Measurements from ENCODE around the gene CIP2A.
"Not testable (repeated sequence)": the region's sequence is repeated elsewhere in the genome, so short reads cannot be mapped to it uniquely, and the experiment has no call there.

The CIP2A gene

DNA sequence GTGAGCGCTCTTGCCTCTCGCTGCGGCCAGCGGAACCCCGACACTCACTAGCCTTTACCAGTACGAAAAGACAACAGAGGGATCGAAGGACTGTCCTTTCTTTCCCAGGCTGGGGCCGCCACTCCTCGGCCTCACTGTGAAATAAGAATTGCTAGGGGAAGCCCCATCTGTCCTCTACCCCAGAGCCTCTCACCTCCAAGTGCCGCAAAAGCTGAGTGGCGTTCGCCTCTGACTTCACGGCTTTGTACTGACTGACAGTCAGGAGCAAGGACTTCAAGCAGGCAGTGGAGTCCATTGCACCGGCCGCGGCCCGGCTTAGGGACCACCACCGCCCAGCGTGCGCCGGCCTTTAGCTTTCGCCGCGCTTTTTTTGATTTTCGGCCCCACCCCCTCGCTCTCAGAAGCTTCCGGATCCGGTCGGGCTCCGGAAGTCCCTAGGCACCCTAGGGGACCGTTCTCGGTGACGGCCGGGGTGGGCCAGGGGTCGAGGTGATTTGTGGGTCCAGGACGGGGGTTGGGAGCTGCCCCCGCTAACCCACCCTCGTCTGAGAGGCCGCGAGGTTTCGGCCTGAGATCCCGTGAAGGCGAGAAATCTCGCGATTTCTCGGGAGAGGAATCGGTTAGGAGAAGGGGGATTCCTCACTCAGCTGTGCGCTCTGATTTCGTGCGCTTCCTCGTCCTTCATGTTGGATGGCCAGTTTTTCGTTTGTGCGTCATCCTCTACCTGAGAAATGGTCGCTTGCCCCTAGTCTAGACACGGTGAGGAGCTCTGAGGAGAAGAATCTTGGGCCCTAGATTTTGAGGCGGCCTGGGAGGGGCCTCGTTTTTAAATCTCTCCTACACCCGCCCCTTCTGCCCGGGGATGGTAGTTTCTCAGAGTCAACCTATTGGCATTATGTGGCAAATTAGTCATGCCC is at the start of gene CIP2A, which contains the start of gene DZIP3:
Gene CIP2A, minus strand, starts transcription at position 358 of the 917 bp plus-strand sequence. Its CDS starts 63 bp downstream, at position 295.
Gene DZIP3, plus strand, starts transcription at position 642 of the 917 bp plus-strand sequence. CDS start 15,685 bp downstream, outside the sequence.
- peak; percentile 80 to 98 for DNase-seq

DNA sequence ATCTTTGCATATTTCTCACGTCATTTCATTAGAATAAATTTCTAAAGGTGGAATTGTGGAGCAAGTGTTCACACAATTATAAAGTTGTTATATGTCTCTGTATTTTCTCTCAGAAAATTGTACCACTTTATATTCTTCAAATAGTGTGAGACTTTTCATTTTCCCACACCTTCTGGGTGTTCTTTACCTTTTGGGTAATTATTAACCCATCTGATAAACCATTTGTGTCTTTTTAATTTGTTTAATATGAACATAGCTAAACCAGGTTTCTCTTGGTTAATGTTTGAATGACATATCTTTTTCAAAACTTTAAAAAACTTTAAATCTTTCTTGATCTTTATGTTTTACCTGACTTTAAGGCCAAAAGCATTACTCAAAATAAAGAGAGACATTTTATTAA is 40.7 kb upstream of the CIP2A start:
- no peak for DNase-seq

DNA sequence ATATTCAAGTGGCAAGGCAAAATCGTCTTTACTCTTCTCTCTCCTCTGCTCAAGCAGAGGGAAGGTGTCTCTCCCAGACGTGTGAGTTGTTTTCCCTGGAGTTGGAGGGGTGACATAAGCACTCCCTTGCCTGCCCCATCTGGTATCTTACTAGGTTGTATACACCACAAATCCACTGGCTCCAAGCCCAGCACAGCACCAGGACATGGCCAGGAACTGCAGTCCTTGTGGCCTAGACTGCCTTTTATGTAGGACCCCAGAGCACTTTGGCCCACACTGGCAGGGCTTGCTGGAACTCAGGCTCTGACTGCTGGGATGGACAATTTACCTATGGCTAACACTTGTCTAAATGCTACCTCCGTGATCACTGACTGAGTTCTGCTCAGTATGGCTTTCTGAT is 34.3 kb upstream of the CIP2A start:
- DNase-seq: no peak

DNA sequence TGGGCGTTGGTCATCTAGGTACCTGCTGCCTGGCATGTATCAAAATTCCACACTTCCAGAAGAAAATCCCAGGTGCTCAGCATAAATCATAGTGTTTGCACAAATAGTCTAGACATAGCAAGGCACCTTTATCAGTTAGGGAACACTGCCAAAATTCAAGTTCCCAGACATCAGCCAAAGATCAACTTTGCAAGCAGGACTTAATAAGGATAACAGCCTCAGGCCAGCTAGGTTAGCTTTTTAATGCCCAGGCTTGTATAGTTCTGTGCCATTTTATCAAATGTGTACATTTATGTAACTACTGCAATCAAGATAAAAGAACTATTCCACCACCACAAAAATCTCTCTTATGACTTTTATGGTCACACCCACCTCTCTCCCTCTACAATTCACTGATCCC is 31.0 kb upstream of the CIP2A start:
- no peak for DNase-seq

DNA sequence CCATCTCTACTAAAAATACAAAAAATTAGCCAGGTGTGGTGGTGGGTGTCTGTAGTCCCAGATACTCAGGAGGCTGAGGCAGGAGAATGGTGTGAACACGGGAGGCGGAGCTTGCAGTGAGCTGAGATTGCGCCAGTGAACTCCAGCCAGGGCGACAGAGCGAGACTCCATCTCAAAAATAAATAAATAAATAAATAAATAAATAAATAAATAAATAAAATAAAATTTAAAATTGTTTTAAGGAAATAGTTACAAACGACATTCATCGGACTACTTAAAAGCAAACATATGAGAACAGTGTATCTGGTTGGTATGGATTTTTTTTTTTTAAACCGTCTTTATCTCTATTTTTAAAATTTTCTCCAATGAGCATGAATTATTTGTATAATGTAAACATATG is 26.9 kb upstream of the CIP2A start:
- not testable (repeated sequence) for DNase-seq

DNA sequence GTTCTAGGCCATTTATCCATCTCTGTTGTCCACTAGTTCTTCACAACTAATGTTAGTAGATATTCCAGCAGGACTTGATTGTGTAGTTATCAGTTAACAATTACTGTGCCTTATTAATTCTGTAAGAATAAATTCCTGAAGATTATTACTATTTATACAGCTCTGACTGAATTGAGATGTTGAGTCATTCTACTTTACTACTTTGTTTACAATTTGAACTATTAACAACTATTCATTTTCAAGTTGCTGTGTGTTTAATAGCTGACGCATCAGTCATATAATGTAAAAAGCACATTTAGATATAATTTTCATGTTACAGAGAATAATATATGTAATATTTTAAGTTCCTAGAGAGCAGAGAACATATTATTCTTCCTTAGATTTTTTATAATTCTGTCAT is 21.4 kb upstream of the CIP2A start:
- DNase-seq: no peak

DNA sequence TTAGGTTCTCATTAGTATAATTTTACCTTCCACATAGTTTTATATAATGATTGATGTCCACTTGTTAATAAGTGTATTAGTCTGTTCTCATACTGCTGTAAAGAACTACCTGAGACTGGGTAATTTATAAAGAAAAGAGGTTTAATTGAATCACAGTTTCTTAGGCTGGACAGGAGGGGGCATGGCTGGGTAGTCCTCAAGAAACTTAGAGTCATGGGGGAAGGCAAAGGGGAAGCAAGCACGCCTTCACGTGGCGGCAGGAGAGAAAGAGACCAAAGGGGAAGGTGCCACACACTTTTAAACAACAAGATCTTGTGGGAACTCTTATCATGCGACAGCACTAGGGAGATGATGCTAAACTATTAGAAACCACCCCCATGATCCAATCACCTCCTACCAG is 19.5 kb upstream of the CIP2A start:
- no peak for DNase-seq

DNA sequence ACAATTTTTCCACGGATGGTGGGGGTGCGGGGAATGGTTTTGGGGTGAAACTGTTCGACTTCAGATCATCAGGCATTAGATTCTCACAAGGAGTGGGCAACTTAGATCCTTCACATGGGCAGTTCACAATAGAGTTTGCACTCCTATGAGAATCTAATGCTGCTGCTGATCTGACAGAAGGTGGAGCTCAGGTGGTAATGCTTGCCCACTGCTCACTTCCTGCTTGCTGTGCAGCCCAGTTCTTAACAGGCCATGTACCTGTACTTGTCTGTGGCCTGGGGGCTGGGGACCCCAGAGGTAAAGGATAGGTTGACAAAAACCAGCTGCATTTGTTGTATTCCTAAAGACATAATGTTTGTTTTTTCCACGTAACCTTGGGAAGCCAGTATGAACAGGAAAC is 16.3 kb upstream of the CIP2A start:
- no peak for DNase-seq

DNA sequence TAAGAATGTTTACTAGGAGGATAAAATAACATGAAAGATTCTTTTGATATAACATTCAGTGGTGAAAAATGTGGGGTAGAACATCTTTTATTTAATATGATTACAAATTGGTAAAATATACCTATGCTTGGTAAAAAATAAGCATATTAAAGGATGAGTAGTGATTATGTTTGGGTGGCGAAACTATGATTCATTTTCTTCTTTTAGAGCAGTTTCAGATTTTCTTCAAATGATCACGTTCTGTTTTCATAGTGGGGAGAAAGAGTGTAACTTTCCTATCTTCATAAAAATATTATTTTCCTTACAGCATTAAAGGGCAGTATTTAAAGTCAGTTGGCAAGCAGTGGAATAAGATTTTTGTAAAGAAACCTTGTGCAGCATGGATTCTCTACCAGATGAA is 15.8 kb upstream of the CIP2A start:
- no peak for DNase-seq

DNA sequence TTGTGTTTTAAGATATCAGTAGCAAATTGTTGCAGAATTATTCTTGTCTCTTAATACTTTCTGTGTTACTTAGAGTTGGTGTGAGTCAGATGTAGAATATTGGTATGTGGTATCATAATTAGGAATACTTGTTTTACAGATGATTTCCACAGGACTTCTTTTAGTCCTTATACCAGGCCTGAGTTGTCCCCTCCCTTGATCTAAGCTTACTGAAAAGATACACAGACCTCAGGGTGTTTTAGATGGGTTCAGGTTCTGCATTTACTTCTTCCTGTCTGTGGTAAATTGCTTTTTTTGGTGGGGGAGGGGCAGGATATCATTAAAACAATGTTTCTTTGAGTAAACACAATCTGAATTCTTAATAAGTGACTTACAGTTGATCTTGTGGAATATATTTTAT is 14.5 kb upstream of the CIP2A start:
- DNase-seq: no peak

DNA sequence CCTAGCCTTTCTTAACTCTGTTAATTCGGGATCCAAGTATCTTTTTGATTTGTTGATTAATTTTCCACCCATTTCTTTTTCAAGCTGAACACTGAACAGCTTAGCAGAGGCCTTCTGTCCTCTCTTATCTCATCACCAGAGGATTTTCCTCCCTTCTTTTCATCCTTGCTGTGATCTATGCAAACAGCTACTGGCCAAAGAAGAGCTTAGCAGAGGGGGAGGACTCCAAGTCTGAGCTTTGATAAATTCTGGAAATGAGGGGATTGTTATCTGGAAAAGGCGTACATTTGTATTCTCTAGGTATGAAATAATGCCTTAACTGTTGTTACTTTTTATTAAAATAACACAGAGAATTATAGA is 13.7 kb upstream of the CIP2A start:
- DNase-seq: no peak

DNA sequence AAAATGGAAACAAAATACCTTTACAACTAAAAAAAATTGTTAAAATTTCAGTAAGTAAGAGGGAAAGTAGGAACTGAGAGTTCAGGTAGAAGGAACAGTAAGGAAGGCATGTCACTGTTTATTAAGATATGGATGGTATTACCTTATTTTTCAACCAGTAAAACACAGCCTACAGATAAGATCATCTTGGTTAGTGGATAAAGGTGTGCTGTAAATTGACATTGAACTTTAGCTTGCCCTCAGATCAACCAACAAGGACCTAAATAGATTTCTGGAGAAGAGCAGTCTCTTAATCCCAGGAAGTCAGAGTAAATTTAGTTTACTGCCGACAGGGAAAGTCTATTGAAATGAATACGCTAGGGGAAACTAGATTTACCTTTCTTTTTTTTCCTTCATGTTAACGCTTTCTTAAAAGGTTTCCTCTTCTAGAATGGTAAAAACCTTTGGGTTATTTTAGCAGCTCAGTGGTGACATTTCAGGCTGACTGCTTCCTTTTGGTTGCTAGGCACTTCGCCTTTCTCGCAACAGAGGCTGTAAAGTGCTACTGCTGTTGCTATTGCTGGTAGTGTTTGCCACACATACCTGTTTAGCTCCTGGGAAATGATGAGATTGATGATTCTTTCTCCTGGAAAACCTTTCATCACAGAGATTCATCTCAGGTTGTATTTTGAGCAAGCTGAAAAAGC is 13.2 kb upstream of the CIP2A start:
- DNase-seq: no peak

DNA sequence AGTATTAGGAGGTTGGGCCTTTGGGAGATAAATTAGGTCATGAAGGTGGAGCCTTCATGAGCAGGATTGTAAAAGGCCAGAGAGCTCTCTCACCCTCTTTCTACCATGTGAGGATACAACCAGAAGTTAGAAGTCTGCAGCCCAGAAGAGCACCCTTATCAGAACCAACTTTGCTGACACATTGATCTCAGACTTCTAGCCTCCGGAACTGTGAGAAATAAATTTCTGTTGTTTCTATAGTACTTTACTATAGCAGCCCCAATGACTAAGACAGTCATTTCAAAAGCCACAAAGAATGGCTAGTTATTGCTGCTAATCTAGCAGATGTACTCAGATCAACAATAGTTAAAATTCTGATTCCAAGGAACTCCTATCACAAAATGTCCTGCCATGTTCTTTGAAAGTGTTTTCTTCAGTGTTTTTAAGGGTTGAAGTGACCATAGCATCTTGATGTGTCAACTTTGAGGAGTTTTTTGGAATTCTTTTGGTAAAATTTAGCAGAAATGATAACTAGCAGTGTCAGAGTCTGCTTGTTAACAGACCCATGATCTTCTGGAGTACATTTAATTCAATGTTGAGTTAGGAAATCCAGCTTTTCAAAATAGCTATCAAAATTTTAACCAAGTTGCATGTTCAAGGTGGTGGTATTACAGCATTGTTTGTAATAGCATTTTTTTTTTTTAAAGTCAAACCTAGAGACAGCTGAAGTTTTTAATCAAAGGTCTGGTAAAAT is 10.6 kb upstream of the CIP2A start:
- DNase-seq: no peak

DNA sequence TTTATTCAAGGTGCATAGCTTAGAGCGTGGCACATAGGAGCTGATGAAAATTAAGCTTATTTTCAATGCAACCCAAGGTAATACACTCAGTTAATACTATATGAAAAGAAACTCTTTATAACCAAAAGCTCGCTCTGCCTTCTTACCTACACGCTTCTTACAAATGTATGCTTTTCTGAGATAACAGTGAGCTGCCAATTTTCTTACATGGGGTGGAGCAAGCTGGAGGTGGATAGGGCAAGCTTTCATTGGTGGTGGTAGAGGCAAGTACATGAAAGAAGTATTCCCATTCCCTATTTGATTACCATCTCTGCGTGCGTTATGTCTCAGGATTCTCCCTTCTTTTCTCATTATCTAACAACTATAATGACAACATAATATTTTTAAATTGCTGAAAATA is 9.1 kb upstream of the CIP2A start:
- DNase-seq: no peak

DNA sequence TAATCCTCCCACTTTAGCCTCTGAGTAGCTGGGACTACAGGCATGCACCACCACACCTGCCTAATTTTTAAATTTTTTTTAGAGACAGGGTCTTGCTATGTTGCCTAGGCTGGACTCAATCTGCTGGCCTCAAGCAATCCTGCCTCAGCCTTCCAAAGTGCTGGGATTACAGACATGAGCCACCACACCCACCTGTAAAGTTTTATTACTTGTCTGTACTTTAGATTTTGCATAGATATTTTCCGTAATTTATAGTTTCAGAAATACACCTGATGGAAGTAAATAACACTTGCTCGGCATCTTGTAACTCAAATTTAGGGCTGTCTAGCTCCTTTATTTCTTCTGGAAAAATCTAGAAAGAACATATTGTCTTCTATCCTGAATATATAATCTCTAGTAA is 6.1 kb upstream of the CIP2A start:
- DNase-seq: no peak

DNA sequence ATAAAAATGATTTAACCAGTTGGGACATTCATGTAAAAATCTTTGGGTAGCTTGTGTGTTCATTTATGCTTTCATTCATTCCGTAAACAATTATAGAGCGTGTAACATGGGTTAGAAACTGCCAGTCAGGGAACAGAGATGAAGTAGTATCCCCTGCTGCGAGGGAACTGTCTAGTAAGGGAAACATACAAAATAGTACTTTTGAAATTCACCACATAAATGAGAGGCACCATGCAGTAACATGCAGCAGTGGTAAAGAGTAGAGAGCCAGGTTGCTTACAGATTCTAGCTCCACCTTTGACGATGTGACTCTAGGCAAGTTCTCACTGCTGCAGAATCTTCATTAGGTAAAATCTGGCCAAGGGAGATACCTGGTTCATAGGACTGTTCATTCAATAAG is 1.2 kb upstream of the CIP2A start:
- DNase-seq: no peak

DNA sequence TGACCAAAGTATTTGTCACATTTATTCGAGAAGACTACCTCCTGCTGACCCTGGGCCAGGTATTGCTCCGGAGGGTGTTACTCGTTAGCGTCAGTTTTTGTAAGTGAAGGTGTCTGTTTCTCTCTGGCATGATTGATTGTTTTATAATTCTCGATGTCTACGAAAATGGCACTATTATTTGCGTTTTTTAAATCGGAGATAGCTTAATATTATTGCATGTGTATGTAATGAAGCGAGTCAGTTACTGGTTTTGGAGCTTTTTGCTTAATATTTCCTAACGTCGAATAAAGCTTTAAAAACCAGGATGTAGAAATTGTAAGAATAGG is 723 bp upstream of the CIP2A start:
- DNase-seq: no peak

DNA sequence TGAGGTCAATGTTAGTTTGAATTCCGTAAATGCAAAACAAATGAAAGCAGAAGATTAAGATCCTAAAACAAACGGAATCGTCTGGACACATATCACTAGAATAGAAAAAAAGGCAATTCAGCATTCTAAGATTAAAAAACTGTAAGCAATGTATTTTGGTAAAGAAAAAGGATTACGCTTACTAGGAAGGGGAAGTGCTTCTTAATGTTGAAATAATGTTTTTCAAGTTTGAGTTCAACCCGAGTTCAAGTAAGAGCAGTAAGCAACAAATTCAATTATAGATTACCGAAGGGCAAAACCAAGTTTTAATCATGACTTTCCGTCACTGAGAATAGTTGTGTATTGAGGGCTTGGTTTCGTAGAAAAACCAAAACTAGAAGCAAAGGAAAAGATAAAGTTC is 637 bp downstream of the CIP2A start:
- DNase-seq: peak in 1 of 2 donors; percentile 12

DNA sequence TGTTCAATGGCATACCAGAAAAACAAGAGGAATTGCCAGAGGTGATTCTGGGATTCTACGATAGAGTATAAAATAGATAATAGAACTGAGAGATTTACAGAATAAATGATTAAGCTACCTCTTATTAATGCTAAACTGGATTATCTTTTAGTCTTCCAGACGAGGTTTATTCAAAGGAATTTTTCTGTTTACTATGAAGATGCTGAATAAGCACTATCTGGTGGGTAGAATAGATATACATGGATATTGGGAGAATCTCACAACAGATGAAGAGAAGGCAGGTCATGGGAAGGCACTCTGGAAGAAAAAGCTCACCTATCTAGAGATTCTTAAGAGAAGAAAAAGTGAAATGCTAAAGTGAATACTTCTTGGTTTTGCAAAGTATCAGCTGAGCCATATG is 11.2 kb downstream of the CIP2A start:
- DNase-seq: no peak

DNA sequence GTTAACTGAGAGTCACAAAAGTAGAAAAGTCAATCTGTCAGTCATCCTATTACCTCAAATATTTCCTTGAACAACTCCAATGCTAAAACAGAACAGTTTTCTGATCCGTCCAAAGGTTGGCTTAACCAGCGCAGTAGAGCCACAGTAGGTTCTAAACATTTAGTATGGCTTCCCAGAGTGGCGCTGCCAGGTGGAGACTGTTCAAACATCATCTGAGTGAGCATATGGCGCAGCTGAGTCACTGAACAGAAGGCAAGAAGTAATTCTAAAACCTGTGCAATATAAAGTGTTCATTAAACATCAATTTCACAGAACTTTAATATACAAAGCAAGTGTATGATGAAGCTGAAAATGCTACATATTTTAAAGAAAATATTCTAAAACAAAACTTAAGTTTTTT is 19.9 kb downstream of the CIP2A start:
- DNase-seq: no peak

DNA sequence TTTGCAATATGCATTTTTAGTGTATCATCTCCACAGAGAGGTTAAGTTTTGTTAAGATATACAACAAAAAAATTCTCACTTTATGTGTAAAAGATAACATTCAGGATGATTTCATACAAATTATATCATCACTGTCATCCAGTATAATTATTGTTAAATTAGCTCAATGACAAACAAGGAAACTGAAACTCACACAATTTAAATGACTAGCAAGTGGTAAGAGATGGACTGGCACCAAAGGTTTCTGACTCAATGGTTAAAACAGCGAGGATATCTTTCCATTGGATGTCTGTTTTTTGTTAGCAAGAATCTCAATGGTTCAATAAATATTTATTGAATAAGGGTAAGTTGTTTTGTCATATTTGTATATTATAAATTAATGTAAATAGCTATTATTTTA is 22.6 kb downstream of the CIP2A start:
- no peak for DNase-seq

DNA sequence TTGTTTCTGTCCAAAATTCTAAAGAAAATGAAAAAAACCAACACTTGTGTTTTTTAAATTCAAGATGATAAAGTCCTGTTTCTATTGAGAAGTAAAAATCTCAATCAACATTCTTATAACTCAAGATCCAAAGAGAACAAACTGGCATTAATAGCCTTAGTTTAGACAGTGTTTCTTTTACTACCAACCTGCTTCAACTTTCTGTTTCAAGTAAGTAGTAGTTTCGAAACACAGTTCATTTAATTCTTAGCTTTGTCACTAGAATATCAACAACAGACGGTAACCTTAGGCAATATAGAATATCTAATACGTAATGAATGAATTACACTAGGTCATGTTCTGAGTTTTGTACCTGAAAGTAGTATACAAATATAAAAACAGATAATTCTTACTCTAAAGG is 23.7 kb downstream of the CIP2A start:
- DNase-seq: no peak

DNA sequence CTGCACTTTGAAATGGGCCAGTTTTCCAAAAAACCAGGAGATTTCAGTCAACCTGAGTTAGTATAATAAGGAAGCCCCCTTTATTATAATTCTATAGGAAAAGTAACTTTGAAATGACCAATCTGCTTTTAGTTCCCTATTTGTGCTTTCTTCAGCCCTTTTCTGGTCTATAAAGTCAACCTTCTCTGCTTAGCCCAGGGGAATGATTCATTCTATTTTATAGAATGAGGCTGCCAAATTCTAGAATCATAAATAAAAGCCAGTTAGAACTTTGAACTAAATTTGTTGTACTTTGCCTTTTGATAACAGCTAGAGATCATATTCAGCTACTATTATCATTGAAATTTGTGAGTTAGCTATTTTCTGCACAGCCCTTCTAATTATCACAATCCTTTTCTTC is 24.7 kb downstream of the CIP2A start:
- no peak for DNase-seq

DNA sequence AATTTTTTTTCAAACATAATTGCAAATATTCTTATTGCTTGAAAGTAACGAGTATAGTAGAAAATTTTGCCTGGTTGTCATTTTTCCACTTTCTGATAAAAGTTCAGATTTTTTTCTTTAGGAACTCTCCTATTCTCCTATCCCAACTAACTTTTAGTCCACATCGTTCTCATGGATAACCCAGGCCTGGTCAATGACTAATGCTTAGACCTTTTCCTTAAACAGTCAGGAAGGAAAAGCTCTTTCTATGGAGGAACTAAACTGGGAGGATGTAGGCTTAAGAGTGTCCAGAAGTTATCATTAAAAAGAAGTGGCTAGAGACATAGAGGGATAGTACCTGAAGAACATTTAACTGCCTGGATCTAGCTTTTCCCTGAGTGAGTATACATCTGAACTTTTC is 26.7 kb downstream of the CIP2A start:
- DNase-seq: no peak

Data from bone marrow (tissue), 2 donors.